Cerebellar nuclear complex (tissue), 1 donor: ENCODE data around the gene OR5K4.
"Not testable (repeated sequence)": the region's sequence is repeated elsewhere in the genome, so short reads cannot be mapped to it uniquely, and the experiment has no call there.

Experiments
- DNase-seq, 2 experiments: peaks; one replicate each; lab custom pipeline; 2025; lab: John Stamatoyannopoulos, UW

Gene OR5K4

DNA sequence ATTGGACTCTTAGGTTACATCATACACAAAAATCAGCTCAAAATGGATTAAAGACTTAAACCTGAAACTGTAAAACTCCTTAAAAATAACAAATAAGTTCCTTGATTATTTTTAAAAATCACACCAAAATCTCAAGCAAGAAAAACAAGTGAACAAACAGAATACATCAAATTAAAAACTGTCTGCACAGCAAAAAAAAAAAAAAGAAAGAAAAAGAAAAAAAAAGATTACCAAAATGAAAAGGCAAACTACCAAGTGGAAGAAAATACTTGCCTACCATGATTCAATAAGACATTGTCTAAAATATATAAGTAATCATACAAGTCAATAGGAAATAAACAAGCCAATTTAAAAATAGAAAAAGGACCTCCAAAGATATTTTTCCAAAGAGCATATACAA, 17.5 kb downstream of the OR5K4 start:
- DNase-seq: no peak

DNA sequence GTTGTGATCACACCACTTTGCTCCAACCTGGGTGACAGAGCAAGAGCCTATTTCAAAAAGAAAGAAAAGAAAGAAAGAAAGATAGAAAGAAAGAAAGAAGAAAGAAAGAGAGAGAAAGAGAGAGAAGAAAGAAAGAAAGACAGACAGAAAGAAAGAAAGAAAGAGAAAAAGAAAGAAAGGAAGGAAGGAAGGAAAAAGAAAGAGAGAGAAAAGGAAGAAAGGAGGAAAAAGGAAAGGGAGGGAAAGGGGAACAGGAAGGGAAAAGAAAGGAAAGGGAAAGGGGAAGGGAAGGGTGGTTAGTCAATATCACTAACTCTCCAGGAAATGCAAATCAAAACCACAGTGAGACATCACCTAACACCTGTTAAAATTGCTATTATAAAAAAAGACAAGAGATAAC, 18.2 kb downstream of the OR5K4 start:
- DNase-seq: no peak

DNA sequence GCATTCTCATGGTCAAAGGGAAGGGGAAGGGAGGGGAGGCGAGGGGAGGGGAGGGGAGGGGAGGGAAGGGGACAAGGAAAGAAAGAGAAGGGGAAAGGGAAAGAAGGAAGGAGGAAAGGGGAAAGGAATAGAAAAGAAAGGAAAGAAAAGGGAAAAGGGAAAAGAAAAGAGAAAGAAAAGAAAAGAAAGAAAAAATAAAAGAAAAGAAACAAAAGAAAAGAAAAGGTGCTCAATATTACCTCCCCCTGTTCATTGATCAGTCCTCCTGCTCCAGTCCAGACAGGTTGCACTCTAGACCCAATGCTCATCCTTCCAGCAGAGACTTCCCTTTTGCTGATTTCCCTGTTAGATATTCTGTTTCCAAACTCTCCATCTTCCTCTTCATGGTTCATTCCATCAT, 18.8 kb downstream of the OR5K4 start:
- no peak for DNase-seq

DNA sequence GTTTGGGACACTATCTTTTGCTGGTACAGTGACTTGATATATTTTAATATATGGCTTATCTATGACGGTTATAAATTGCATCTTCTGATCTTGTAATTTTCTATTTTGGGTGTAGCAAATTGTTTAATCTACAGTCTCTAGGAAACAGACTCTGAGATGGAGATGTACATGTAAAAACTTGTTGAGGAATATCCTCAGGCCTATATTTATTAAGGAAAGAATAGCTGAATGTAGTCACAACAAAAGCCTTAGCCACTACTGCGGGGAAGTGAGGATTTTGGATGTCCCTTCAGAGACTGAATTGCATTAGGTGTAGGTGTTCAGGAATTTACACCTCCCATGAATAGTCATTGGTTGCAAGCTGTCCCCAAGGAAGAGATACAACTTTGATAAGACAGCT, 23.0 kb downstream of the OR5K4 start:
- DNase-seq: no peak

DNA sequence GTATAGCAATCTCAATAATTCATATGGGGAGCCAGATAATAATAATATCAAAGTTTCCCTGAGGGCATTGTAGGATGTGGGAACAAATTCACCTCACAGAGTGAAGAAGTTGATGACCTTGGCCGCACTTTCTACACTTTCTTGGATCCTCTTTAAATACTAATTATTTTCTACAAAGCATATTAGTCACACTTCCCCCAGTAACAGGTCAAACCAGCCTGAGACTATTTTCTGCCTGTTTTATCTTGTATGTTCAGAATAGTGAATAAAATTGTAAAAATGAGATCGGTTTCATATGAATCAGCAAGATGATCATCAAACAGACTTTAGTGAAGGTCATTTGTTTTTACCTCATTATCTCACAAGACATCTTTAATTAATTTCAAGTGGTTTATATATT, 34.5 kb downstream of the OR5K4 start:
- no peak for DNase-seq

GRCh38 chr3:98390366-98390765, 36.7 kb downstream of the OR5K4 start, which contains the start of gene OR5K3:
Gene OR5K3 (plus strand): TSS chr3:98390666. CDS start chr3:98390666, 0 bp downstream.
- no peak for DNase-seq

DNA sequence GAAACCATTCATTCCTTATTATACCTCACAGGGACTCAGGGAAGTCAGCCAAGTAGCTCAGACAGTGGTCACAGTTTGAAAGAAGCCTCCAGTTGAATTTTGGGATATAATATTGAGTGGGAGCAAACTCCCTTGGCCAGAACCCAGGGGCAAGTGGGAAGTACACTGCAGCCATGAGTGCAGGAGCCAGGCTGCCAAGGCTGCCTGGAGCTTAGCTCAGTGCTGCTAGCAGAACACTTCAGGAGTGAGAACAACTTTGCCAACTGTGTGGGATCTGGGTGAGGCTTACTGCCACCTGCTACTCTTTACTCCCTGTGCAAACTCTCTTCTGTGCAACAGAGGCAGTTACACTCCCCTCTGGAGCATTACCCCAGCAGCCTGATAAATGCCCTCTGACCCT, 41.4 kb downstream of the OR5K4 start:
- DNase-seq: no peak

- DNase-seq: not testable (repeated sequence)
These were observed 42.8 kb downstream of the OR5K4 start for GRCh38 chr3:98396482-98396881.

DNA sequence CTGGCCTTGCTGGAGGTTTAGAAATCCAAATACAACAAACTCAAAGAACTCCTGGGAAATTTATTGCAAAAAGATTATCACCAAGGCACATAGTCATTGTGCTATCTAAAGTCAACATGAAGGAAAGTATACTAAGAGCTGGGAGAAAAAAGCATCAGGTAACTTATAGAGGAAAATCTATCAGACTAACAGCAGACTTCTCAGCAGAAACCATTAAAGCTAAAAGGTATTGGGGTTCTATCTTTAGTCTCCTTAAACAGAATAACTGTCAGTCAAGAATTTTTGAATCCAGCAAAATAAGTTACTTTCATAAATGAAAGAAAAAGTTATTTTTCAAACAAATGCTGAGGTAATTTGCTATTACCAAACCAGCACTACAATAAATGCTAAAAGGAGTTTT, 44.9 kb downstream of the OR5K4 start:
- DNase-seq: no peak

GRCh38 chr3:98402507-98402906, 48.9 kb downstream of the OR5K4 start:
- DNase-seq: no peak

GRCh38 chr3:98404010-98404409, 50.4 kb downstream of the OR5K4 start:
- no peak for DNase-seq
